ENCODE data around the gene MAP3K20. TPM values are rescaled to one million over a fixed set of nuclear protein-coding genes. Genes with fewer than 3 reads are reported as not detected.

MAP3K20 gene
- total RNA-seq, 1 donor from 2014 or later, result 11.8 TPM

DNA sequence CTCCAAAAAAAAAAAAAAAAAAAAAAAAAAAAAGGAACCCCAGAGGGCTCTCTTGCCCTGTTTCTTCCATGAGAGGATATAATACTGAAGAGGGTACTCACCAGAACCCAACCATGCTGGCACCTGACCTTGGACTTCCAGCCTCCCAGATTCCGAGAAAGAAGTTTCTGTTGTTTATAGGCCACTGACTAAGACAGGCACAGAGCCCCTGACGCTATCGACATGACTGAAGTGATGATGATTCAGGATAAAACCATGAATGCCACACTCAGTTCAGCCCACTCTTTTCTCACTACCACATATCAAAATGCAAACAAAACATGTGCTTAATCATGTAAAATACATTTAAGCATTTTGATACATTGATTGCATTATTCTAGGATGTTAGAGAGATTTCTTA is 212.9 kb downstream of the MAP3K20 start:
- no peak overlapping the region for H3K4me3 Mint-ChIP-seq (ENCODE audit: unreplicated experiment)
- peaks cover 1% of the 10 kb centered on the region for H3K27me3 Mint-ChIP-seq (ENCODE audit: unreplicated experiment)
- no peak overlapping the region for H3K27ac Mint-ChIP-seq (ENCODE audit: unreplicated experiment)

DNA sequence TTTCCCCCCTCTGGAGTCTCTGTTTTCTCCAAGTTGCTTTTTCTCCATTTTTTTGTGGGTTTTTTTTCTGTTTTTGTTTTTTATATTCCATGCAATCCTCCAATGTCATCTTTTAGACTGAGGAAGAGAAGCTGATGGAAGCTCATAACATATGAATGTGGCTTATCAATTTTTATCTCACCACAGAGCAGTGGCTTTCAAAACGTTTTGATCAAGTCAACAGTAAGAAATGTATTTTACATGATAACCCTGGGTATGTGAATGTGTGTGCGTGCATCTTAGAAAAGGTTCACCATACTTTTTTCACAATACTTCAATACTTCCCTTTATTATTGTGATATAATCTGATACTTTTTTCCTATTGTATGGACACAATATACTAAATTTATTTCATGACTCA is 214.4 kb downstream of the MAP3K20 start:
- Mint-ChIP-seq H3K4me3 (ENCODE audit: unreplicated experiment) (no peak overlapping the region), H3K36me3 (ENCODE audit: low read depth, unreplicated experiment) (no peaks in the 10 kb centered on the region), H3K9me3 (ENCODE audit: unreplicated experiment) (no peaks in the 10 kb centered on the region), H3K27ac (ENCODE audit: unreplicated experiment) (no peak overlapping the region), H3K4me1 (ENCODE audit: unreplicated experiment) (no peaks in the 10 kb centered on the region), H3K27me3 (ENCODE audit: unreplicated experiment) (no peaks in the 10 kb centered on the region)
- DNase-seq (ENCODE audit: low spot score), result no peak
- TF ChIP-seq, protein P1, sequence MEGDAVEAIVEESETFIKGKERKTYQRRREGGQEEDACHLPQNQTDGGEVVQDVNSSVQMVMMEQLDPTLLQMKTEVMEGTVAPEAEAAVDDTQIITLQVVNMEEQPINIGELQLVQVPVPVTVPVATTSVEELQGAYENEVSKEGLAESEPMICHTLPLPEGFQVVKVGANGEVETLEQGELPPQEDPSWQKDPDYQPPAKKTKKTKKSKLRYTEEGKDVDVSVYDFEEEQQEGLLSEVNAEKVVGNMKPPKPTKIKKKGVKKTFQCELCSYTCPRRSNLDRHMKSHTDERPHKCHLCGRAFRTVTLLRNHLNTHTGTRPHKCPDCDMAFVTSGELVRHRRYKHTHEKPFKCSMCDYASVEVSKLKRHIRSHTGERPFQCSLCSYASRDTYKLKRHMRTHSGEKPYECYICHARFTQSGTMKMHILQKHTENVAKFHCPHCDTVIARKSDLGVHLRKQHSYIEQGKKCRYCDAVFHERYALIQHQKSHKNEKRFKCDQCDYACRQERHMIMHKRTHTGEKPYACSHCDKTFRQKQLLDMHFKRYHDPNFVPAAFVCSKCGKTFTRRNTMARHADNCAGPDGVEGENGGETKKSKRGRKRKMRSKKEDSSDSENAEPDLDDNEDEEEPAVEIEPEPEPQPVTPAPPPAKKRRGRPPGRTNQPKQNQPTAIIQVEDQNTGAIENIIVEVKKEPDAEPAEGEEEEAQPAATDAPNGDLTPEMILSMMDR (IDR thresholded peaks at IDR 0.05; ENCODE audit: unreplicated experiment), result no peak

More for the DNA sequence above, 212.9 kb downstream of the MAP3K20 start:
- TF ChIP-seq, protein P1 (IDR thresholded peaks at IDR 0.05; ENCODE audit: unreplicated experiment), result no peak
- H3K36me3 Mint-ChIP-seq (ENCODE audit: low read depth, unreplicated experiment), result no peaks in the 10 kb centered on the region
- H3K9me3 Mint-ChIP-seq (ENCODE audit: unreplicated experiment), result no peaks in the 10 kb centered on the region
- H3K4me1 Mint-ChIP-seq (ENCODE audit: unreplicated experiment), result no peaks in the 10 kb centered on the region
- DNase-seq (ENCODE audit: low spot score), result no peak

DNA sequence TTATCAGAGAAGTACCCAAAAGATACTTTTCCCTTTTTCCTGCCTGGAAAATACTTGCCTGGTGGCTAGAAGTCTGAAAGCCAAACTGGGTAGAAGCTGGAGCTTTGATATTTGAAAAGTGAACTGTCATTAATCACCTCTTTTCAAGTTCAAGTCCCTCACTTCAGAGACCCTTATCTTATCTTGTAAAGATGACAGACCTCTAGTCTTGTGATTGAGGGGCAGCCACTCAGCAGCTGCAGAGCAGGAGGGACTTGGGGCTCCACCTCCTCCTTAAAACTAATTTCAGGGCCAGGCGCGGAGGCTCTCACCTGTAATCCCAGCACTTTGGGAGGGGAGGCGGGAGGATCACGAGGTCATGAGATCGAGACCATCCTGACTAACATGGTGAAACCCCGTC is 214.9 kb downstream of the MAP3K20 start:
- no peak for DNase-seq (ENCODE audit: low spot score)
- H3K27ac Mint-ChIP-seq (ENCODE audit: unreplicated experiment), result no peak overlapping the region
- no peaks in the 10 kb centered on the region for H3K9me3 Mint-ChIP-seq (ENCODE audit: unreplicated experiment)
- no peaks in the 10 kb centered on the region for H3K27me3 Mint-ChIP-seq (ENCODE audit: unreplicated experiment)
- no peaks in the 10 kb centered on the region for H3K4me1 Mint-ChIP-seq (ENCODE audit: unreplicated experiment)
- H3K36me3 Mint-ChIP-seq (ENCODE audit: low read depth, unreplicated experiment), result no peaks in the 10 kb centered on the region
- TF ChIP-seq, protein P1 (IDR thresholded peaks at IDR 0.05; ENCODE audit: unreplicated experiment), result no peak
- H3K4me3 Mint-ChIP-seq (ENCODE audit: unreplicated experiment), result no peak overlapping the region

DNA sequence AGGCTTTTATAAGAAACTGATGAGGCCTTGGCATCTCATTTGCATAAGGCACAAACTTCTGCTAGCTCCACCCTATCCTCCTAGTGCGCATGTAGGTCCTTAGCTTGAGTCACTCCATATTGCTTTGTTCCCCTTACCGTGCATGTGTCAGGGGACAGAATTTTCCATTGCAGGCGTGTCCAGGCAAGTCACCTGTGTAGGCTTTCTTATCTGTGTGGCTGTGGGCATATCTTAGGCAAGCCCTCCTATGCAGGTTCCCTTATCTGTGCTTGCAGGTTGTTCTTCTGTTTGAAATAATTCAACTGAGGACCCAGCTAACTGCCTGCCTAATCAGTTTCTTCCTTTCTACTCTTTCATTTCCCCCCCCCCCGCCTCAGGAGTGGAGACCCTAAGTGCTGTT is 215.8 kb downstream of the MAP3K20 start:
- Mint-ChIP-seq H3K9me3 (ENCODE audit: unreplicated experiment) (no peaks in the 10 kb centered on the region), H3K36me3 (ENCODE audit: low read depth, unreplicated experiment) (no peaks in the 10 kb centered on the region), H3K27me3 (ENCODE audit: unreplicated experiment) (no peaks in the 10 kb centered on the region), H3K27ac (ENCODE audit: unreplicated experiment) (no peak overlapping the region), H3K4me1 (ENCODE audit: unreplicated experiment) (no peaks in the 10 kb centered on the region), H3K4me3 (ENCODE audit: unreplicated experiment) (no peak overlapping the region)
- DNase-seq (ENCODE audit: low spot score), result no peak
- TF ChIP-seq, protein P1 (IDR thresholded peaks at IDR 0.05; ENCODE audit: unreplicated experiment), result no peak

DNA sequence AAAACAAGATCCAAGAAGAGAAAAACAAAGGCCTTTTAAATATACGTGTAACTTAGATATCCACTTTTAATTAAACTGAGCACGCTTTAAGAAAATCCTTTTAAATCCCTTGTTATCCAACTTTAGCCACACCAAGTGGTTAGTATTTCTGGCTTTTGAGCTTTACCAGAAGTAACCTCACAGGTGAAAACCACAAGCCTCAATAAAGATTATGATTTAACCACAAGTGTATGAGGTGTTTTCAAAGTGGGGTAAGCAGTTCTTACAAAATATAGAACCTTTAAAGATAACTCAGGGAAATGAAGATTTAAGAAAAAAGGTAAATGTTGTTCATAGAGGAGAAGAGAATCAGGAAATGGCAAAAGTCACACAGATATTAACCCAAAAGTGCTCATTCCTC is 220.6 kb downstream of the MAP3K20 start:
- TF ChIP-seq, protein P1 (IDR thresholded peaks at IDR 0.05; ENCODE audit: unreplicated experiment), result no peak
- peaks cover 12% of the 10 kb centered on the region for H3K9me3 Mint-ChIP-seq (ENCODE audit: unreplicated experiment)

More for the DNA sequence above, 220.6 kb downstream of the MAP3K20 start:
- DNase-seq (ENCODE audit: low spot score), result no peak
- H3K36me3 Mint-ChIP-seq (ENCODE audit: low read depth, unreplicated experiment), result peaks cover 25% of the 10 kb centered on the region
- H3K4me3 Mint-ChIP-seq (ENCODE audit: unreplicated experiment), result no peak overlapping the region
- H3K27ac Mint-ChIP-seq (ENCODE audit: unreplicated experiment), result peak overlapping the region; percentile 16
- H3K27me3 Mint-ChIP-seq (ENCODE audit: unreplicated experiment), result no peaks in the 10 kb centered on the region
- no peaks in the 10 kb centered on the region for H3K4me1 Mint-ChIP-seq (ENCODE audit: unreplicated experiment)
